Thyroid gland (tissue), 4 donors: Measurements from ENCODE around the gene ANKMY1. TPM values are rescaled to one million over a fixed set of nuclear protein-coding genes. Genes with fewer than 3 reads are reported as not detected.

ENCODE experiments used
- DNase-seq, 2 donors: peaks; one replicate each; pipeline ENCODE4 v3.0.0-alpha.2; 2019
- H3K27ac ChIP-seq, 3 donors: fragments of 200-600 bp; sonication (generic); 1 replicate in 2 of 3; 2 replicates in 1 of 3; pipeline ENCODE4 v1.5.1; 2016 to 2019; ENCODE audit warnings: mild to moderate bottlenecking in 1 of 3, moderate library complexity in 1 of 3
- H3K27me3 ChIP-seq: fragments of 200-600 bp; sonication (generic); one replicate; pipeline ENCODE4 v1.5.1; 2019
- H3K36me3 ChIP-seq, 2 donors: fragments of 200-600 bp; sonication (generic); one replicate each; pipeline ENCODE4 v1.5.1; 2016 to 2019
- H3K4me1 ChIP-seq, 2 donors: fragments of 200-600 bp; sonication (generic); one replicate each; pipeline ENCODE4 v1.5.1; 2017 to 2019
- H3K4me3 ChIP-seq, 3 donors: fragments of 200-600 bp; sonication (generic); replicated peaks in 1 of 3; 1 replicate in 2 of 3; 2 replicates in 1 of 3; pipeline ENCODE4 v1.5.1; 2016; ENCODE audit warnings: mild to moderate bottlenecking in 1 of 3
- H3K9me3 ChIP-seq: fragments of 200-600 bp; sonication (generic); one replicate; pipeline ENCODE4 v1.5.1; 2017
- CTCF ChIP-seq, 6 experiments: fragments of 200-600 bp in 3 of 6; fragments of 450-650 bp in 3 of 6; sonication (generic) in 3 of 6; IDR thresholded peaks; one replicate each; pipeline ENCODE4 v1.5.1; 2016 to 2019; ENCODE audit warnings: antibody characterized with exemption in 6 of 6, mild to moderate bottlenecking in 2 of 6, inconsistent platforms in 1 of 6, moderate library complexity in 1 of 6
- POLR2A ChIP-seq, 2 donors: fragments of 450-650 bp; IDR thresholded peaks; one replicate each; pipeline ENCODE4 v1.6.1; 2017; ENCODE audit warnings: antibody characterized with exemption in 2 of 2, mild to moderate bottlenecking in 2 of 2, moderate library complexity in 1 of 2
- WGBS, 2 donors: methylation state at CpG; one replicate each; pipeline ENCODE4 v1.1.5; 2017; 5-methylcytosine and 5-hydroxymethylcytosine counted together
- intact Hi-C: fragments of 100-400 bp; cut with DNase I; formaldehyde crosslinking; loops from one replicate; pipeline ENCODE4 v1.15.1; 2023
- total RNA-seq, 4 donors: library from RNA; depleted of rRNA; stranded (reverse); fragments of >200 nt; gene quantifications; one replicate each; pipeline ENCODE4 v1.2.3, GENCODE V29; 2016

Gene ANKMY1
- total RNA-seq, 4 donors from 2014 or later = 17.4 to 24.7 (median 21.0) TPM

GRCh38 chr2:240447934-240448333 is 109.9 kb downstream of the ANKMY1 start:
- DNase-seq = no peak
- no peaks in the 10 kb centered on the region for H3K9me3 ChIP-seq
- H3K27me3 ChIP-seq = no peaks in the 10 kb centered on the region
- no peak for TF ChIP-seq POLR2A (IDR thresholded peaks at IDR 0.05)
- no peak for TF ChIP-seq CTCF (IDR thresholded peaks at IDR 0.05)
- no peaks in the 10 kb centered on the region for H3K36me3 ChIP-seq
- WGBS, 2 donors = 78 to 82% methylated on average over 13 of the region's 15 CpGs
- intact Hi-C loops = no loop called here
- H3K27ac ChIP-seq = no peak overlapping the region
- peaks cover 0 to 9% of the 10 kb centered on the region in 2 donors for H3K4me1 ChIP-seq
- no peak overlapping the region for H3K4me3 ChIP-seq

DNA sequence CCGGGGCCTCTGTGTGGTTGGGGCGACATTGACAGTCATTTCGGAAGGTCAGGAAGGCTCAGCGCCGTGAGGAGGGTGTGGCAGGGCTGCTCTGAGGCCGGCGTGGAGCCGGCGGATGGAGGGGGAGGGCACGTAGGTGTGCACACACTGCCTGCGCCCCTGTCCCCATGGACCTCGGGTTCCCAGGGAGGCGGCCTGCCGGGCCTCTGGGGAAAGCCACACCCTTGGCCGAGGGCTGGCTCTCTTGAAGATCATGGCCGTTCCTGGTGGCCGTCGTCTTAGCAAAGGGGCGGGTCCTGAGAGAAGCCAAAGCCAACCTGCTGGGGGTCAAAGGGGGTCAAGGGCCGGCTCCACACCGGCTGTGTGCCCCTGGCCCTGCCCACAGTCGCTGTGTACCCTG is 110.5 kb downstream of the ANKMY1 start:
- TF ChIP-seq POLR2A (IDR thresholded peaks at IDR 0.05) = no peak
- no peak for TF ChIP-seq CTCF (IDR thresholded peaks at IDR 0.05)
- DNase-seq = no peak
- Histone ChIP-seq H3K27me3 (no peaks in the 10 kb centered on the region), H3K4me1 (peaks cover 0 to 8% of the 10 kb centered on the region in 2 donors), H3K4me3 (no peak overlapping the region), H3K27ac (no peak overlapping the region), H3K9me3 (no peaks in the 10 kb centered on the region), H3K36me3 (no peaks in the 10 kb centered on the region)
- 83 to 84% methylated on average over 22 of the region's 22 CpGs for WGBS, 2 donors
- intact Hi-C loops = no loop called here

DNA sequence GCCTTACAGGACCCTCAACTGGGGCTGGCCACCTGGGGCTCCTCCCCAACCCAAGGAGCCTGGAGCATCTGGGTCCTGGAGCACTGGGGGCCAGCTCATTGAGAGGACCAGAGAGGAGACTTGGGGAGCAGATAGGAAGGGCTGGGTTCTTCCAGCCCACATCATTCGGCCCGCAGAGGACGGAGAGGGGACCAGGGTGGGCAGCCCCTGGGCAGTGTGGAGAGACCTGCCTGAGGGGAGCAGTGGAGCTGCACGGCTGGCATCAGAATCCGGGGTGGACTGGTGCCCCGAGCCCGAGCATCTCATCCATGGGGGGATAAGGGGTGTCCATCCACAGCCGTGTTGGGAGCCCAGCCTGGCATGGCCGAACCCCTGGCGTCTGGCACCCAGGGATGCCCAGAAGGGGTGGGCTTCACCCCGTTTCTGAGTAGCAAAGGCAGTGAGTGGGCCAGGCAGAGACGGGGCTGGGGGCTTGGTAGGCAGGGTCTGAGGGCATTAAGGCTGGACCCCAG is 111.1 kb downstream of the ANKMY1 start:
- intact Hi-C loops = no loop called here
- Histone ChIP-seq H3K4me3 (no peak overlapping the region), H3K36me3 (no peaks in the 10 kb centered on the region), H3K27ac (no peak overlapping the region), H3K9me3 (no peaks in the 10 kb centered on the region), H3K4me1 (peaks cover 0 to 2% of the 10 kb centered on the region in 2 donors), H3K27me3 (no peaks in the 10 kb centered on the region)
- WGBS, 2 donors = 81 to 98% methylated on average over 8 to 12 of the region's 12 CpGs
- no peak for DNase-seq
- no peak for TF ChIP-seq CTCF (IDR thresholded peaks at IDR 0.05)
- no peak for TF ChIP-seq POLR2A (IDR thresholded peaks at IDR 0.05)

DNA sequence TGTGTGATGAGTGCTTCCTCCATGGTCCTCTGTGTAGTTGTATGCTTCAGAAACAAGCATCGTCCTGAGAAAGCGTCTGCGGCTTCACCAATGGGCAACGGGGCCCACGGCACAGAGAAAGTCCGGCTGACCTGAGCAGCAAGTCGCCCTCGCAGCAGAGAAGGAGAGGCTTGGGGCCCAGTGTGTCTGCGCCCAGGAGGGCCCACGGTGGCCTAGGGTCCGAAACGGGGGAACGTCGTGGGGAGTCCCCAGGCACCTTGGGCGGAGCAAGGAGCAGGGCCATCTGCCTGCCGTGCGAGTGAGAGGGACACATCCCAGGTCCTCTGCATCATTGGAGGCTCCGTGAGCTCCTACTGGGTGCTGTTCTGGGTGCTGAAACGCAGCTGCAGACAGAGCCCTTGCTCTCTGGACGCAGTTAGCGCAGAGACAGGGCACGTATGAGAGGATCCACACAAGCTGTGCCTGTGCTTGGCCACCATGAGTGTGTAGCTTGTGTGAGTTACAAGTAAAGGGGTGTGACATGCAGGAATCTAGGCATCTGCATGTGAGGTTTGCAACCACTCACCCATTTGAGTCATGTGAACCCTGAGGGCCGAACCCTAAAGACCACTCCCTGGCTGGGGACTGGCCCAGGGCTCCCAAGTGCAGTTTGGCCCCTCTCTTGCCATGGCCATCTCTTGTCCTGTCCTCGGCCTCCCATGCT is 111.7 kb downstream of the ANKMY1 start:
- WGBS, 2 donors = 84 to 92% methylated on average over 20 to 24 of the region's 24 CpGs
- no peak for TF ChIP-seq CTCF (IDR thresholded peaks at IDR 0.05)
- no peak for TF ChIP-seq POLR2A (IDR thresholded peaks at IDR 0.05)
- H3K27me3 ChIP-seq = no peaks in the 10 kb centered on the region
- no peaks in the 10 kb centered on the region for H3K4me1 ChIP-seq
- DNase-seq = no peak
- no peaks in the 10 kb centered on the region for H3K36me3 ChIP-seq
- intact Hi-C loops = no loop called here
- no peak overlapping the region for H3K27ac ChIP-seq
- H3K9me3 ChIP-seq = no peaks in the 10 kb centered on the region
- H3K4me3 ChIP-seq = no peak overlapping the region

DNA sequence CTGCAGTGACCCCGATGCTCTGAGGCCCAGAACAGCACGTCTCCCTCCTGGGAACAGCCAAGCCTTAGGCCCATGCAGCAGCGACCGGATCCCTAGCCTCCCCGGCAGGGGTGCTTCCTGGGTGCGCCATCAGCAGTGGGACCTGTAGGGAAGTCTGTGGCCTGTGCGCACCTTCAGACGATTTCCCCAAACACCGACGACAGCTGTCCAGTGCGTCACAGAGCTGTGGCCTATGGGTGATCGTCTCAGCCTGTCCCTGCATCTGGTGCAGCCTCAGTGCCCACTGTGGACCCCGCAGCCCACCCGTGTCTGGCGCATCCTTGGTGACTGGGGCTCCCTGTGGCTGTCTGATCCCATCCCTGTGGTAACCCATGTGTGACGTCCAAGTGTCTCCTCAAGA is 113.3 kb downstream of the ANKMY1 start:
- no peaks in the 10 kb centered on the region for H3K27me3 ChIP-seq
- no peak for TF ChIP-seq CTCF (IDR thresholded peaks at IDR 0.05)
- TF ChIP-seq POLR2A (IDR thresholded peaks at IDR 0.05) = no peak
- WGBS, 2 donors = 82 to 86% methylated on average over 10 to 15 of the region's 16 CpGs

More for the DNA sequence above, 113.3 kb downstream of the ANKMY1 start:
- Histone ChIP-seq H3K36me3 (no peaks in the 10 kb centered on the region), H3K27ac (no peak overlapping the region), H3K4me3 (no peak overlapping the region), H3K4me1 (no peaks in the 10 kb centered on the region), H3K9me3 (no peaks in the 10 kb centered on the region)
- no peak for DNase-seq
- intact Hi-C loops = no loop called here
